CMK (cell line): Measurements from ENCODE around the gene FOXP3.

ENCODE experiments used
- DNase-seq: peaks from one replicate; pipeline ENCODE4 v3.0.0-alpha.2; 2010; ENCODE audit warnings: low read depth

Gene FOXP3

GRCh38 chrX:49214996-49215526, 49.4 kb downstream of the FOXP3 start:
- DNase-seq = no peak

DNA sequence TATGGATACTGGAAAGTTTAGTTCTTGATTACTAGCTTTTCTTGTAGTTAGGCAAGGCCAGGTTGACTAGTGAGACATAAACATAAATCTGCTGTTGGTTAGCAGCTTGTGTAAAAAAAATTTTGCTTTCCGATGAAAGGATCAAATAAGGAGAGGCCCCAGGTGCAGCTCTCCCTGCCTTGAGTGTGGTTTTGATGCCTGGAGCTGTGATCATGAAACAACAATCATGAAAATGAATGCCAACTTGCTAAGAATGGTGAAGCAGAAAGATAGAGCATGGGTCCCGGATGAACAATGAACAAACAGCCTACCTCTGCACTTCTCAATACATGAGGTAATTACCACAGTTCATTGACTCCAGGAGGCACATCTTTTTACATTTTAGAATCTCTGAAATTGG, 50.1 kb downstream of the FOXP3 start:
- DNase-seq = no peak

GRCh38 chrX:49212861-49213260, 51.6 kb downstream of the FOXP3 start:
- no peak for DNase-seq

GRCh38 chrX:49212209-49212608, 52.3 kb downstream of the FOXP3 start:
- DNase-seq = no peak

GRCh38 chrX:49211074-49211473, 53.4 kb downstream of the FOXP3 start:
- DNase-seq = no peak

DNA sequence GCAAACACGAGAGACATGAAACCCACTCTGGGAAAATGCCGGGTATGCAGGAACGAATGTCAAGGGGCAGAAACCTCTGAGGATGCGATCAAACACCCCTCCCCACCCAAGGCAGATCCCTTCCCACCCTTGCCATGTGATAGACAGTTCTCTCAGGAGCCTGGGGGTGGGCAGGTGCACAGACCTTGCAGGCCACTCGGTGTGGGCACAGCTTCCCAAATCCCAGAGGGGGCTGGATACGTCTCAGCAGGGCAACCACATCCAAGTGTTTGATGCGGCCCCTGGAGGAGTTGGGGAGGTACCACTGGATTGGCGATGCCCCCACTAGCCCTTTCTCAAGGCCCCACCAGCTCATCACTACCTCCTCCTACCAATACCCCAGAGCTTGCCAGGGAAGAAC, 54.1 kb downstream of the FOXP3 start:
- no peak for DNase-seq

- DNase-seq = no peak
Measured at GRCh38 chrX:49209434-49210251, 54.9 kb downstream of the FOXP3 start.

- no peak for DNase-seq
Measured at GRCh38 chrX:49208399-49208798, 56.1 kb downstream of the FOXP3 start.

- DNase-seq = no peak
Measured at GRCh38 chrX:49206543-49206942, 58.0 kb downstream of the FOXP3 start.

- DNase-seq = no peak
Measured at GRCh38 chrX:49205443-49205842, 59.1 kb downstream of the FOXP3 start.

DNA sequence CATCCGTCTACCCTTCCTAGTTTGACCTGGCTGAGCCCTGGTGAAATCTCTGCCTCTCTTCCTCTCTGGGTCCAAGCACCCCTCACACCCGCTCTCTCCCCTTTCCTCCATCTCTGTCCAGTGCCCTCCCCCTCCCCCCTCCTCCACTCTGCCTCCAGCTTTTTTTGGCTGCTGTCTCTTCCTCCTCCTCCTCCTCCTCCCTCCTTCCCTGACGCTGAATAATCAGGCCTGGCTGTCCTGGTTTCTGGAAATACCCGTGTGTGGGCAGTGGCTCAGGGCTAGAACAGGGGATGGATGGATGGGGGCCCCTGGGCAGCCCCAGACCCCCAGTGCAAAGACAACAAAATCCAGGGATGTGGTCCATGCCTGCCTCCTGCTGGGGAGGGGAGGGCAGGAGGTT, 59.8 kb downstream of the FOXP3 start:
- DNase-seq = no peak

DNA sequence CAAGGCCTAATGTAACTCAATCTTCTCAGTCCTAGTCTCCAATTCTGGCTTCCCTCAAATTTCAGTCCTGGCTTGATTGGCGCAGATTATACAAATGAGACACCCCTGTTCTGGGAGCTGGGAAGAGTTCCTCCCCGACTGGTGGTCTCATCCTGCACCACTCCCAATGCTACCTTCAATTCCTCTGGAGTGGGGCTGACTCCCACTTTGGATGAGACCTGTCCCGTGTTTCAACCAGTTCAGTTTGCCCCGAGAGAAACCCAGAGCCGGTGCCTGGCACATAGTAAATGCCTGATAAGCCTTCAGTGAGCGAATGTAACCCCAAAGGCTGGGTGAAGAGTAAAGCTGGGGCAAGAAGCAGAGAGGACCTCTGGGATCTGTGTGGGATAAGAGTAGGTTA, 60.5 kb downstream of the FOXP3 start:
- DNase-seq = no peak

DNA sequence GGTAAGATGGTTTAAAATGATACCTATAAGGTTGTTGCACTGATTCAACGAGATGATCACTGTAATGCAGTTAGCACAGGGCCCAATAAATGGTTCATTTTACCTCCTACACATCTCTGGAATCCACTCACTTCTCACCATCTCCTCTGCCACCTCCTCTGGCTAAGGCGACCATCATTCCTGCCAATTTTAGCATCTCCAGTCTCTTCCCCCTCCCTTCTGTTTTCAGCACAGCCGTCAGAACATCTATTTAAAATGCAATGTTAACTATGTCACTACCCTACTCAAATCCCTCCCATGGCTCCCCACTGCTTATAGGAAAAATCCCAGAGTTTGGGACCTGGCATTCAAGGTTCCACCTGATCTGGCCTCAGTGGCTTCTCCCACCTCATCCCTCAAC, 61.0 kb downstream of the FOXP3 start:
- no peak for DNase-seq

- no peak for DNase-seq
Measured at GRCh38 chrX:49202022-49202421, 62.5 kb downstream of the FOXP3 start.
